Ishikawa (cell line): ENCODE data around the gene ADCY2.

Experiments used
- CEBPB ChIP-seq: IDR thresholded peaks from 2 replicates; pipeline ENCODE4 v1.6.1; 2012
- FOXM1 ChIP-seq: IDR thresholded peaks from 2 replicates; pipeline ENCODE4 v1.6.1; 2012; ENCODE audit warnings: low read depth, borderline replicate concordance
- RAD21 ChIP-seq: IDR thresholded peaks from 2 replicates; pipeline ENCODE4 v1.6.1; 2012; ENCODE audit warnings: low read depth
- REST ChIP-seq: IDR thresholded peaks from 2 replicates; pipeline ENCODE4 v1.6.1; 2012; ENCODE audit warnings: low read depth, mild to moderate bottlenecking
- TCF12 ChIP-seq: IDR thresholded peaks from 2 replicates; pipeline ENCODE4 v1.6.1; 2012; ENCODE audit warnings: low read depth
- YY1 ChIP-seq: IDR thresholded peaks from 2 replicates; pipeline ENCODE4 v1.6.1; 2012; ENCODE audit warnings: low read depth
- TF ChIP-seq, protein P1 (sequence below): IDR thresholded peaks from 2 replicates; pipeline ENCODE4 v1.6.1; 2012
- TF ChIP-seq, protein P2 (sequence below): IDR thresholded peaks from 2 replicates; pipeline ENCODE4 v1.6.1; 2012

GRCh38 chr5:7805379-7805778 is 409.4 kb downstream of the ADCY2 start:
- TF ChIP-seq TCF12 = no peak
- TF ChIP-seq FOXM1 = no peak
- TF ChIP-seq, protein P1, sequence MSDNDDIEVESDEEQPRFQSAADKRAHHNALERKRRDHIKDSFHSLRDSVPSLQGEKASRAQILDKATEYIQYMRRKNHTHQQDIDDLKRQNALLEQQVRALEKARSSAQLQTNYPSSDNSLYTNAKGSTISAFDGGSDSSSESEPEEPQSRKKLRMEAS = no peak
- TF ChIP-seq CEBPB = no peak
- TF ChIP-seq REST = no peak
- TF ChIP-seq RAD21 = 0 out of 2 replicates have a peak, but pooled peaks have one; percentile 5
- no peak for TF ChIP-seq YY1
- TF ChIP-seq, protein P2, sequence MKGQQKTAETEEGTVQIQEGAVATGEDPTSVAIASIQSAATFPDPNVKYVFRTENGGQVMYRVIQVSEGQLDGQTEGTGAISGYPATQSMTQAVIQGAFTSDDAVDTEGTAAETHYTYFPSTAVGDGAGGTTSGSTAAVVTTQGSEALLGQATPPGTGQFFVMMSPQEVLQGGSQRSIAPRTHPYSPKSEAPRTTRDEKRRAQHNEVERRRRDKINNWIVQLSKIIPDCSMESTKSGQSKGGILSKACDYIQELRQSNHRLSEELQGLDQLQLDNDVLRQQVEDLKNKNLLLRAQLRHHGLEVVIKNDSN = no peak
